HepG2 (cell line): ENCODE data around the gene RDH13. TPM values are rescaled to one million over a fixed set of nuclear protein-coding genes. Genes with fewer than 3 reads are reported as not detected.

Source experiments
- CBX1 ChIP-seq: IDR thresholded peaks from one replicate; pipeline ENCODE4 v1.6.1; 2016; ENCODE audit warnings: antibody characterized with exemption, low read depth
- GMEB2 ChIP-seq: IDR thresholded peaks from 2 replicates; pipeline ENCODE4 v1.6.1; 2016; ENCODE audit warnings: missing biosample characterization, missing genetic modification reagents, low read depth
- KLF11 ChIP-seq: IDR thresholded peaks from 2 replicates; pipeline ENCODE4 v1.6.1; 2016; ENCODE audit warnings: missing compliant biosample characterization
- KLF15 ChIP-seq: sonication (generic); formaldehyde crosslinking; IDR thresholded peaks from 2 replicates; pipeline ENCODE4 v1.8.1; 2023; ENCODE audit warnings: borderline replicate concordance, mild to moderate bottlenecking, inconsistent platforms, missing genetic modification reagents, mixed read lengths
- NFIB ChIP-seq: sonication (generic); formaldehyde crosslinking; IDR thresholded peaks from 2 replicates; pipeline ENCODE4 v1.9.0; 2021; ENCODE audit warnings: missing genetic modification reagents, mild to moderate bottlenecking, borderline replicate concordance
- NFKBIZ ChIP-seq: IDR thresholded peaks from 2 replicates; pipeline ENCODE4 v1.6.1; 2018; ENCODE audit warnings: missing genetic modification reagents, missing compliant biosample characterization
- RELA ChIP-seq: sonication (generic); formaldehyde crosslinking; IDR thresholded peaks from 2 replicates; pipeline ENCODE4 v1.4.0; 2020; ENCODE audit warnings: missing genetic modification reagents
- REXO4 ChIP-seq: sonication (generic); formaldehyde crosslinking; IDR thresholded peaks from 2 replicates; pipeline ENCODE4 v1.8.0; 2022; ENCODE audit warnings: missing genetic modification reagents, mild to moderate bottlenecking, borderline replicate concordance
- SNAPC4 ChIP-seq: sonication (generic); formaldehyde crosslinking; IDR thresholded peaks from 2 replicates; pipeline ENCODE4 v1.4.0; 2020; ENCODE audit warnings: mild to moderate bottlenecking, missing genetic modification reagents
- ZBTB20 ChIP-seq: sonication (generic); formaldehyde crosslinking; IDR thresholded peaks from 2 replicates; pipeline ENCODE4 v1.8.1; 2023; ENCODE audit warnings: missing genetic modification reagents, low read depth, mild to moderate bottlenecking, borderline replicate concordance
- ZBTB42 ChIP-seq: sonication (generic); formaldehyde crosslinking; IDR thresholded peaks from 2 replicates; pipeline ENCODE4 v1.5.0; 2020; ENCODE audit warnings: mild to moderate bottlenecking, missing genetic modification reagents
- ZBTB8A ChIP-seq: sonication (generic); formaldehyde crosslinking; IDR thresholded peaks from 2 replicates; pipeline ENCODE4 v1.4.0; 2020; ENCODE audit warnings: mild to moderate bottlenecking, low read depth, missing genetic modification reagents, borderline replicate concordance
- ZFP37 ChIP-seq: sonication (generic); formaldehyde crosslinking; IDR thresholded peaks from 2 replicates; pipeline ENCODE4 v1.4.0; 2020; ENCODE audit warnings: missing genetic modification reagents, borderline replicate concordance
- ZNF18 ChIP-seq: sonication (generic); formaldehyde crosslinking; IDR thresholded peaks from 2 replicates; pipeline ENCODE4 v1.8.0; 2022; ENCODE audit warnings: mild to moderate bottlenecking, missing genetic modification reagents; ENCODE audit not compliant: insufficient replicate concordance
- ZNF20 ChIP-seq: sonication (generic); formaldehyde crosslinking; IDR thresholded peaks from 2 replicates; pipeline ENCODE4 v1.4.0; 2020; ENCODE audit warnings: mild to moderate bottlenecking, moderate library complexity, missing genetic modification reagents
- ZNF362 ChIP-seq: sonication (generic); formaldehyde crosslinking; IDR thresholded peaks from 2 replicates; pipeline ENCODE4 v1.4.0; 2020; ENCODE audit warnings: missing genetic modification reagents, mild to moderate bottlenecking, borderline replicate concordance
- ZNF430 ChIP-seq: sonication (generic); formaldehyde crosslinking; IDR thresholded peaks from 2 replicates; pipeline ENCODE4 v1.9.0; 2021; ENCODE audit warnings: mild to moderate bottlenecking, missing genetic modification reagents
- ZNF44 ChIP-seq: sonication (generic); formaldehyde crosslinking; IDR thresholded peaks from 2 replicates; pipeline ENCODE4 v1.5.1; 2020; ENCODE audit warnings: mild to moderate bottlenecking, missing genetic modification reagents
- ZNF589 ChIP-seq: sonication (generic); formaldehyde crosslinking; conservative IDR thresholded peaks from 2 replicates; pipeline ENCODE4 v1.8.0; 2022; ENCODE audit warnings: mild to moderate bottlenecking, moderate library complexity, missing genetic modification reagents
- ZSCAN21 ChIP-seq: sonication (generic); formaldehyde crosslinking; IDR thresholded peaks from 2 replicates; pipeline ENCODE4 v1.8.0; 2022; ENCODE audit warnings: mild to moderate bottlenecking, missing genetic modification reagents, moderate library complexity, borderline replicate concordance
- polyA plus RNA-seq, 8 experiments: library from polyadenylated mRNA; depleted of rRNA in 3 of 8; stranded (reverse) in 7 of 8; unstranded in 1 of 8; fragments of >200 nt; fragmentation: Illumina TruSeq in 4 of 8; extraction: Trizol in 4 of 8; gene quantifications; 2 replicates each; pipeline versions ENCODE4 v1.2.1 to v1.2.3, GENCODE V29; 2011 to 2016; ENCODE audit warnings: low read depth in 4 of 8, missing spikeins in 1 of 8, mixed read lengths in 1 of 8; ENCODE audit not compliant: insufficient read depth in 1 of 8
- total RNA-seq, 5 experiments: library from RNA; depleted of rRNA; stranded (reverse); fragments of >200 nt; fragmentation: Illumina TruSeq; extraction: Trizol; gene quantifications; 2 replicates each; pipeline ENCODE4 v1.2.3, GENCODE V29; 2016; ENCODE audit warnings: low read depth in 1 of 5

RDH13 gene
- total and polyA plus RNA-seq, 2 of the 13 experiments (the other 11 are each of a cell fraction or from before 2014, with no cell fraction given), result 13.4 to 21.5 TPM

GRCh38 chr19:55080968-55081769 is 18.2 kb upstream of the RDH13 start (continued):
- TF ChIP-seq SNAPC4 (no peak), ZNF18 (CRISPR knock-in tag) (no peak), ZNF589 (no peak), ZBTB8A (no peak), ZNF362 (CRISPR knock-in tag) (no peak), KLF11 (CRISPR knock-in tag) (no peak), CBX1 (no peak), ZBTB20 (no peak), GMEB2 (CRISPR knock-in tag) (no peak), ZSCAN21 (CRISPR knock-in tag) (peak; percentile 36; the same call in 1 of the 2 replicates), RELA (CRISPR knock-in tag) (no peak), ZNF20 (CRISPR knock-in tag) (no peak), ZFP37 (CRISPR knock-in tag) (no peak), ZBTB42 (no peak), NFIB (no peak), NFKBIZ (CRISPR knock-in tag) (no peak), ZNF44 (0 out of 2 replicates have a peak, but pooled peaks have one; percentile 44), KLF15 (no peak), ZNF430 (CRISPR knock-in tag) (no peak; the same call in 1 of the 2 replicates), REXO4 (CRISPR knock-in tag) (no peak)
